Medulla oblongata (tissue), 1 donor: ENCODE data around the gene IL4R.
"Not testable (repeated sequence)": the region's sequence is repeated elsewhere in the genome, so short reads cannot be mapped to it uniquely, and the experiment has no call there.

Experiments
- DNase-seq: peaks from one replicate; pipeline ENCODE4 v3.0.0-alpha.2; 2015; ENCODE audit errors: extremely low spot score

IL4R gene

DNA sequence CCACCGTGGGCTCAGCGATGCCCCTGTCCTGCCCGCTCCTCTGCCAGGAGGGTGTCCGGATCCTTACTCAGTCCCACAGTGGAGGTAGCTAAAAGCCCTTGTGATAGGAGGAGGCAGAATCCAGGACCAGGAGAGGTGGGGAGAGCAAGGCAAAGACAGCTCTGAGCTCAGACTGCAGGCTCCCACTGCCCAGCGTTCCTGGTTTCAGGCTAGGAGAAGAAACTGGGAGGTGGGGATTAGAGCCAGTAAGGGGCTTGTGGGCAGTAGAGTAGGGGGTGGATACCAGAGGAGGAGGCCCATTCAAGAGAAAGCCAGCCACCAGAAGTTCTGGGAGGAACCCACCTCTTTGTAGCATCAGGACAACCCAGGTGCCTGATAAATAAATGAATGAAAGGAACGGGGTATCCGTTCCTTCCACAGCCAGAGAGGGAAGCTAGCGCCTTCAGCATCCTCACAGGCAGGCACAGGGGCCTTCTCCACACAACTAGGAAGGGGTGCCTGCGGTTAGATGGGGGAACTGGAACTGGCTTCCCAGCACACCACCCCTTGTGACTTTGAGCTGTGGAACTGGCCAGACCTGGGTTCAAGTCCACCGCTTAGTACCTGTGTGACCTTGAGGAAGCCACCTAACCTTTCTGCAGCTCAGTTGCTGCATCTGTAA is 90.5 kb downstream of the IL4R start:
- DNase-seq: no peak

DNA sequence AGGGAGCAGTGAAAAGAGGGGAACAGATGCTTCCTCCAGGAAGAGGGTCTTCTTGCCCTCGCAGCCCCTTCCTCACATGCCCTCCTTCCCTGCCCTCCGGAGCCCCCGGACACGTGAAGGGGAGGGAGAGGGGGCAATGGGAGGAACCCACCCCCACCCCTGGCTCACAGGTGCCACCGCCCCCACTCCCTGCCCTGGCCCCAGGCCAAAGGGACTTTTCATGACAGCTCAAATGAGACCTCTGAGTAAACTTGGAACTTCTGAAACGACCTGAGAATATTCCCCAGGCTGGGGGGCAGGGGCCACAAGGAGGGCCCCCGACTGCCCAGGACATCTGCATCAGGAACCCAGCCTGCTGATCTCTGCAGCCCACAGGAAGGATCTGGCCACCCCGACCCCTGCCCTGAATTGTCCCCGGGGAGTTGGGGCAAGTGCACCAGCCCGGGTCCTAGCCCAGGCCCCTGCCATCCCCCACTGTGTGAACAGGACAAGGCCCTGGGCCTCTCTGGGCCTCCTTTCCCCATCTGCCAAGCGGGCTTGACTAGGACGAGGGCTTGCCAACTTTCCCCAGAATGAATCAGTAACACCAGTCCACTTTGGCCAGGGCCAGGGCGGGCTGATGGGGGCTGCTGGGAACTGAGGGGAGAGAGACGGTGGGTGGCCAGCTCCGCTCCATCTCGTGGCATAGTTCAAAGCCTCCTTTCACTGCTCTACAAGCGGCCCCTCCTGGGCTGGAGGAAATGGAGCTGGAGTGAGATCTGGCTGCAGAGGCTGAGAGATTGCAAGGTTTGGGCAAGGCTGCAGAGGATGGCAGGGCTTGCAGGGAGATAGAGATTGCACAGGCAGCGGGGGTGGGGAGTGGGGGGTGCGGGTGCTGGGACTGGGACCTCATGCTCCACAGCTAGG is 92.0 kb downstream of the IL4R start:
- no peak for DNase-seq

DNA sequence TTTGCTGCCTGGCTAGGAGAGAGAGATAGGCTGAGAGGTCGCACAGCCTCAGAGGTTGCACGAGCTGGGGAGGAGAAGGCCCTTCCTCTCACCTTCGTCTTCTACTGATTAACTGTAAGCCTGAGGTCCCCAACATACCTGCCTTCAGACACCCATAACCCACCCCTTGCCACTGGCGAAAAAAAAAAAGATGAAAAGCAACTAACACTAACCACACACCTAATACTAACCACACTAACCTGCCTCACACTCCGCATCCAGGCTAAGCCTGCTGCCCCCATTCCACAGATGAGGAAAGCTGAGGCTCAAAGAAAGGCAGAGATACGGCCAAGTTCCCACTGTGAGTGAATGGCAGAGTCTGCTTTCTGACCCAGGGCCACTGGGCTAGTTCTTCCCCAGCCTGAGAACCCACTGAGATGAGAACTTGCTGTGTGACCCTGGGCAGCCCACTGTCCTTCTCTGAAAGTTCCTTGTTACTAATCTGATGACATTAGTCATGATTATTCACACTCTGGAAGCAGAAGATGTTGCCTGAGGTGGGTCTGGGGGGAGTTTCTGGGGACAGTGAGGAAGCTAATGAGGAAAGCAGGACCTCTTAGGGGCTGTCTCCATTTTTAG is 92.8 kb downstream of the IL4R start:
- no peak for DNase-seq

DNA sequence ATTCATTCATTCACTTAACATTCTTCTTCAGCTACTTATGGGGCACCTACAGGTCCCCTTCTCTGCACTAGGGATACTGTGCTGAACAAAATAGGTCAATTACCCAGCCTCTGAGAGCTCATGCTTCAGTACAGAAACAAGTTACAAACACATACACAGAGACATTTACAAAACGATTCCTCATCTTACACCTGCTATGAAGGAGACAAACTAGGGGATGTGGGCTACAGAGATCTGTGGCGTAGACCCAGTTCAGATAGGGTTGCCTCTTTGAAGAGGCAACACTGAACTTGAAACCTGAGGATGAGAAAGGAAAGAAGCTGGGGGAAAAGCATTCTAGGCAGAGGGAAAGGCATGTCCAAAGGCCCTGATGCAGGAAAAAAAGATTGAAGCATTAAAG is 93.4 kb downstream of the IL4R start:
- DNase-seq: no peak

DNA sequence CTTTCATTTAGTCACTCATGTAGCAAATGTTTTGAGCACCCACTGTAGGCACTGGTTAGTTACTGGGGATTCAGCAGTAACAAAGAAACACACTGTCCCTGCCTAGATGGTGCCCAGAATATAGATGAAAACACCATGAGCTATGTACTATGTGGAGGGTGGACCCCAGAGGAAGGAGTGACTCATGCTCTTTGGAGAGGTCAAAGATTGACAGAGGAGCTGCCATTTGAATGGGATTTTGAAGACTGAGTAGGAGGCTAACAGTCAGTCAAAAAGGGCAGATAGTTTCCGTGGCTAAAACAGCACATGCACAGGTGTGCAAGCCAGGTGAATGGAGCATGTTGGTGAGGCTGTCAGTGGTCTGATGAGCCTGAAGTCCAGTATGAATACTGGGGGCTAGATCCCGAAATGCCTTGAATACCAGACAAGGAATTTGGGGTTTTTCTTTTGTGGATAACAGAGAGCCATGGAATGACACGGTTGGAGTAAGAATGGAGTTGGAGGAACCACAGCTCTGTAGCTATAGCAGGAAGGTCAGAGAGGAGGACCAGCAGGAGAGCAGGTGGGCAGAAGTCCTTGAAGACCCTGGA is 94.3 kb downstream of the IL4R start:
- no peak for DNase-seq

DNA sequence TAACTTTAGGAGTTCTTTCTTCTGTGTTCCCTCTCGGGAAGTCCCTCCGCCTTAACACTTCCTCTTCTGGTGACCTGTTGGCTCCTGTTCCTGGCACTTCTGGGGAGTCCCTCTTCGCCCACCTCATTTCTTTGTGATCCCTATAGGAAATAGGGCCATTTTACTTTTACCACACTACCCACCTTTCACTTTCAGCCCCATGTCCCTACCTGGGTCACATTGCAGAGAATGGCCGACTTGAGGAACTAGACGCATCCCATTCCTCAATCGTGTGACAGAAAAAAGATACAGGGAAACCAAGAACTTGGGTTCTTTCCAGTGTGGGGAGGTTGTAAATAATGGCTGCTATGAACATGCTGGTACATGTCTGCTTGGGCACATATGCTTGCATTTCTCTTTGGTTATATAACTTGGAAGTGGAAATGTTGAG is 94.8 kb downstream of the IL4R start:
- peak; percentile 11 for DNase-seq

DNA sequence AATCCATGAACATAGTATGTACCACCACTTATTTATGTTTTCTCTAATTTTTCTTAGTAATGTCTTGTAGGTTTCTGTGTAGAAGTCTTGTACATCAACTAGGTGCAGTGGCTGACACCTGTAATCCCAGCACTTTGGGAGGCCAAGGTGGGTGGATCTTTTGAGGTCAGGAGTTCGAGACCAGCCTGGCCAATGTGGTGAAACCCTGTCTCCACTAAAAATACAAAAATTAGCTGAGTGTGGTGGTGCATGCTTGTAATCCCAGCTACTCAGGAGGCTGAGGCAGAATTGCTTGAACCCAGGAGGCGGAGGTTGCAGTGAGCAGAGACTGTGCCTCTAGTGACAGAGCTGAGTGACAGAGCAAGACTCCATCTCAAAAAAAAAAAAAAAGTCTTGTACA is 96.2 kb downstream of the IL4R start:
- DNase-seq: not testable (repeated sequence)

DNA sequence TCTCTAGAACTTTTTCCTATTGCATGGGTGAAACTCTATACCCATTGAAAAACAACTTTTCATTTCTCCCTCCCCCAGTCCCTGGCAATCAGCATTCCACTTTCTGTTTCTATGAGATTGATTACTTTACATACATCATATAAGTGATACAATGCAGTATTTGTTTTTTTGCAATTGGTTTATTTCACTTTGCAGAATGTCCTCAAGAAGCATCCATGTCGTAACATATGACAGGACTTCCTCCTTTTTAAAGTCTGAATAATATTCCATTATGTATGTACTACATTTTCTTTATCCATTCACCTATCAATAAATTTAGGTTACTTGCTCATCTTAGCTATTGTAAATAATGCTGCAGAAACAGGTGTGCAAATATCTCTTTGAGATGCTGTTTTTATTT is 97.0 kb downstream of the IL4R start:
- no peak for DNase-seq

DNA sequence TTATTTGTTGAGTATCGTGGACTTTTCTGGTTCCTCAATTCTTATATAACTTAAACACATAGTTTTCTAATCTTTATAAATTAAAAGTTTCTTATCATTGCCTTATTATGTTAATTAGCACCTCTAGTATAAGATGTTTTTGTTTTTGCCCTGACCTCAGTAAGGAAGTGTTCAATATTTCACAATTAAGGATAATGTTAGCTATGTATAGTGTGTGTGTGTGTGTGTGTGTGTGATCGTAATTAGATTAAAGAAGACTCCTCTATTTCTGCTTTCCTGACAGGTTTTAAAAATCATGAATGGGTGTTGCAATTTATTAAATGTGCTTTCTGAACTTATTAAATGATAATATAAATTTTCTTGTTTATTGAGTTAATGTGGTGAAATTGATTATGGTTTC is 100.2 kb downstream of the IL4R start:
- no peak for DNase-seq
